SK-N-SH (cell line): ENCODE measurements around the gene CCDC106. TPM values are rescaled to one million over a fixed set of nuclear protein-coding genes. Genes with fewer than 3 reads are reported as not detected.
A peak's percentile ranks its signal among the peaks of the same experiment; 100 is the strongest.

Experiments used
- CTCF ChIA-PET: fragments of 300-600, 350-600 bp; formaldehyde crosslinking; extraction: SDS; loops from one replicate; lab custom pipeline; 2021; lab: Yijun Ruan, JAX
- POLR2A ChIA-PET: fragments of 350-600 bp; sonication (Branson Sonifier 250); formaldehyde crosslinking; extraction: SDS; loops from one replicate; lab custom pipeline; 2020; ENCODE audit warnings: antibody characterized with exemption, inconsistent platforms; lab: Yijun Ruan, JAX
- DNase-seq: peaks from one replicate; pipeline ENCODE4 v3.0.0; 2012
- H2AFZ ChIP-seq: fragments of 200-600 bp; sonication (generic); 2 replicates; pipeline ENCODE4 v1.8.1; 2016; ENCODE audit warnings: antibody characterized with exemption, mild to moderate bottlenecking, low read depth
- H3F3A ChIP-seq: fragments of 200-600 bp; sonication (generic); replicated peaks from 2 replicates; pipeline ENCODE3; 2016; ENCODE audit warnings: antibody characterized with exemption, mild to moderate bottlenecking; ENCODE audit not compliant: insufficient read depth
- H3K27ac ChIP-seq, 2 experiments: fragments of 200-500 bp in 1 of 2; fragments of 200-600 bp in 1 of 2; sonication (Bioruptor generic) in 1 of 2; sonication (generic), shearing (Covaris generic) in 1 of 2; 2 replicates each; pipeline versions ENCODE4 v1.5.1 to v1.6.1; 2014 to 2016; ENCODE audit warnings: low read depth in 2 of 2, inconsistent platforms in 1 of 2, low read length in 1 of 2, mild to moderate bottlenecking in 1 of 2, mixed read lengths in 1 of 2
- H3K27me3 ChIP-seq: fragments of 200-600 bp; sonication (generic), shearing (Covaris generic); 2 replicates; pipeline ENCODE4 v1.6.1; 2016; ENCODE audit warnings: mixed run types; ENCODE audit not compliant: insufficient read depth
- H3K36me3 ChIP-seq, 2 experiments: fragments of 200-500 bp in 1 of 2; fragments of 200-600 bp in 1 of 2; sonication (Bioruptor generic) in 1 of 2; sonication (generic) in 1 of 2; replicated peaks in 1 of 2; 2 replicates each; pipeline versions ENCODE3 to v1.5.1; 2014 to 2016; ENCODE audit warnings: low read length in 1 of 2, mild to moderate bottlenecking in 1 of 2; ENCODE audit not compliant: insufficient read depth in 2 of 2, control insufficient read depth in 1 of 2
- H3K4me1 ChIP-seq, 2 experiments: fragments of 200-500 bp in 1 of 2; fragments of 200-600 bp in 1 of 2; sonication (Bioruptor generic) in 1 of 2; sonication (generic), shearing (Covaris generic) in 1 of 2; 2 replicates each; pipeline versions ENCODE4 v1.5.1 to v1.6.1; 2014 to 2016; ENCODE audit warnings: low read depth in 1 of 2, low read length in 1 of 2, mixed run types in 1 of 2; ENCODE audit not compliant: insufficient read depth in 2 of 2, control insufficient read depth in 1 of 2
- H3K4me2 ChIP-seq: fragments of 200-600 bp; sonication (generic), shearing (Covaris generic); 2 replicates; pipeline ENCODE4 v1.6.1; 2017; ENCODE audit warnings: mixed run types
- H3K4me3 ChIP-seq, 2 experiments: fragments of 200-500 bp in 1 of 2; fragments of 200-600 bp in 1 of 2; sonication (Bioruptor generic) in 1 of 2; sonication (generic), shearing (Covaris generic) in 1 of 2; 2 replicates each; pipeline versions ENCODE4 v1.5.1 to v1.8.1; 2014 to 2016; ENCODE audit warnings: low read depth in 2 of 2, inconsistent platforms in 1 of 2, low read length in 1 of 2, mild to moderate bottlenecking in 1 of 2, mixed read lengths in 1 of 2, moderate library complexity in 1 of 2
- H3K79me2 ChIP-seq: fragments of 200-600 bp; sonication (generic); 2 replicates; pipeline ENCODE4 v1.8.1; 2017; ENCODE audit warnings: mild to moderate bottlenecking; ENCODE audit not compliant: insufficient read depth
- H3K9ac ChIP-seq: fragments of 200-600 bp; sonication (generic); 2 replicates; pipeline ENCODE4 v1.6.1; 2017; ENCODE audit warnings: mixed run types
- H3K9me2 ChIP-seq: fragments of 200-600 bp; sonication (generic); 2 replicates; pipeline ENCODE4 v1.6.1; 2017; ENCODE audit warnings: mixed run types
- H3K9me3 ChIP-seq: fragments of 200-600 bp; sonication (generic); 2 replicates; pipeline ENCODE4 v1.6.1; 2017; ENCODE audit warnings: mixed run types, mild to moderate bottlenecking, moderate library complexity
- H4K20me1 ChIP-seq: fragments of 200-600 bp; sonication (generic); 2 replicates; pipeline ENCODE4 v1.6.1; 2017; ENCODE audit warnings: mild to moderate bottlenecking, mixed run types; ENCODE audit not compliant: insufficient read depth
- CHD2 ChIP-seq: fragments of 150-350 bp; IDR thresholded peaks from 2 replicates; pipeline ENCODE4 v1.6.1; 2018; ENCODE audit warnings: low read length; ENCODE audit not compliant: partially characterized antibody
- ELF1 ChIP-seq: IDR thresholded peaks from 2 replicates; pipeline ENCODE4 v1.4.0; 2012
- FOXJ3 ChIP-seq: sonication (generic); formaldehyde crosslinking; IDR thresholded peaks from 2 replicates; pipeline ENCODE4 v1.5.1; 2020; ENCODE audit warnings: mild to moderate bottlenecking, missing genetic modification reagents
- FOXM1 ChIP-seq: IDR thresholded peaks from 2 replicates; pipeline ENCODE4 v1.4.0; 2012; ENCODE audit warnings: low read depth, mild to moderate bottlenecking
- GABPA ChIP-seq: IDR thresholded peaks from 2 replicates; pipeline ENCODE4 v1.4.0; 2012; ENCODE audit warnings: low read depth, mild to moderate bottlenecking
- GATA2 ChIP-seq: sonication (generic); formaldehyde crosslinking; IDR thresholded peaks from 2 replicates; pipeline ENCODE4 v1.5.0; 2020; ENCODE audit warnings: mild to moderate bottlenecking, missing genetic modification reagents
- MAX ChIP-seq: IDR thresholded peaks from 2 replicates; pipeline ENCODE4 v1.4.0; 2012; ENCODE audit warnings: low read depth
- MXI1 ChIP-seq: IDR thresholded peaks from 2 replicates; pipeline ENCODE4 v1.6.1; 2012; ENCODE audit warnings: mild to moderate bottlenecking, low read depth, low read length, improper control_type of control experiment
- NRF1 ChIP-seq: IDR thresholded peaks from 2 replicates; pipeline ENCODE4 v1.6.1; 2012; ENCODE audit warnings: low read depth, mild to moderate bottlenecking, low read length
- PBX3 ChIP-seq: IDR thresholded peaks from 2 replicates; pipeline ENCODE4; 2012
- POLR2AphosphoS5 ChIP-seq: IDR thresholded peaks from 2 replicates; pipeline ENCODE4 v1.6.1; 2012; ENCODE audit warnings: low read depth, low read length
- RAD21 ChIP-seq: IDR thresholded peaks from 2 replicates; pipeline ENCODE4 v1.6.1; 2012; ENCODE audit warnings: mild to moderate bottlenecking, low read length
- RCOR1 ChIP-seq: fragments of 150-350 bp; IDR thresholded peaks from 2 replicates; pipeline ENCODE4 v1.6.1; 2017; ENCODE audit warnings: antibody characterized with exemption, low read length
- REST ChIP-seq: IDR thresholded peaks from 2 replicates; pipeline ENCODE4 v1.6.1; 2012; ENCODE audit warnings: mild to moderate bottlenecking, low read depth, low read length, moderate library complexity
- RFX5 ChIP-seq: IDR thresholded peaks from 2 replicates; pipeline ENCODE4 v1.6.1; 2012; ENCODE audit warnings: mild to moderate bottlenecking, improper control_type of control experiment, low read length
- SIN3A ChIP-seq: IDR thresholded peaks from 2 replicates; pipeline ENCODE4 v1.6.1; 2012; ENCODE audit warnings: low read depth, mild to moderate bottlenecking, low read length, moderate library complexity, borderline replicate concordance
- SMC3 ChIP-seq: IDR thresholded peaks from 2 replicates; pipeline ENCODE4 v1.6.1; 2012; ENCODE audit warnings: low read depth, low read length, improper control_type of control experiment
- TAF1 ChIP-seq: IDR thresholded peaks from 2 replicates; pipeline ENCODE4 v1.6.1; 2012; ENCODE audit warnings: low read depth, mild to moderate bottlenecking, low read length, moderate library complexity, borderline replicate concordance
- USF1 ChIP-seq: IDR thresholded peaks from 2 replicates; pipeline ENCODE4 v1.4.0; 2012; ENCODE audit warnings: low read depth, borderline replicate concordance
- USF2 ChIP-seq: fragments of 150-350 bp; IDR thresholded peaks from 2 replicates; pipeline ENCODE4 v1.6.1; 2017; ENCODE audit warnings: antibody characterized with exemption, low read length, low read depth, borderline replicate concordance
- YY1 ChIP-seq: IDR thresholded peaks from 2 replicates; pipeline ENCODE4 v1.4.0; 2012; ENCODE audit warnings: low read depth, mild to moderate bottlenecking
- WGBS: methylation state at CpG from one replicate; pipeline ENCODE4 v1.1.6; 2017; ENCODE audit warnings: low lambda C conversion rate; 5-methylcytosine and 5-hydroxymethylcytosine counted together
- polyA plus RNA-seq, 3 experiments: library from polyadenylated mRNA; depleted of rRNA; stranded (reverse); fragments of >200 nt; gene quantifications; 2 replicates each; pipeline ENCODE4 v1.2.3, GENCODE V29; 2012

Gene CCDC106
- polyA plus RNA-seq, 1 of the 3 experiments (the other 2 are of a cell fraction), result 27.1 TPM

- ChIA-PET POLR2A (interaction anchor here (0.5 to 1.5 kb wide), 8 partner anchors 12 to 316 kb away, joined by 3 to 5 read pairs (median 4); partner anchors contain the start of genes KMT5C, ZNF524, ZNF581 and ZNF628), CTCF (interaction anchor here (0.6 to 3.9 kb wide), 15 partner anchors 10 to 271 kb away, joined by 3 to 36 read pairs (median 4); partner anchors contain the start of genes TMEM238, ZNF579 and ZNF581)
- Histone ChIP-seq H3K9me3 (no peaks in the 10 kb centered on the region), H3F3A (peaks cover 5% of the 10 kb centered on the region), H3K4me3 (peak within 1 kb of the TSS; percentile 92 to 96), H3K4me1 (peaks cover 14 to 27% of the 10 kb centered on the region in 2 experiments; a peak in 3 of 4 replicates), H3K79me2 (peaks cover 51% of the 10 kb centered on the region), H4K20me1 (peaks cover 47% of the 10 kb centered on the region), H3K4me2 (peak within 1 kb of the TSS; percentile 99), H3K9ac (peak within 1 kb of the TSS; percentile 99), H3K27me3 (no peaks in the 10 kb centered on the region), H3K9me2 (no peaks in the 10 kb centered on the region), H3K36me3 (peaks cover 20 to 34% of the 10 kb centered on the region in 2 experiments), H3K27ac (peak within 1 kb of the TSS; percentile 99 to 100), H2AFZ (peak within 1 kb of the TSS; percentile 83)
- DNase-seq, result peak; percentile 97
- under 1% methylated on average over 51 of the region's 95 CpGs for WGBS
- no peak for TF ChIP-seq RFX5
- peak; percentile 91 for TF ChIP-seq YY1
- no peak for TF ChIP-seq FOXM1
- TF ChIP-seq TAF1, result peak; percentile 76; the same call in 1 of the 2 replicates
- TF ChIP-seq USF1, result peak; percentile 85
- TF ChIP-seq RCOR1, result no peak
- peak; percentile 82 for TF ChIP-seq GABPA
- TF ChIP-seq POLR2AphosphoS5, result no peak; the same call in none of the 2 replicates
- peak; percentile 84 for TF ChIP-seq MAX
- TF ChIP-seq USF2, result peak; percentile 49
- TF ChIP-seq FOXJ3 (CRISPR knock-in tag), result no peak
- 0 out of 2 replicates have a peak, but pooled peaks have one; percentile 37 for TF ChIP-seq SIN3A
- no peak for TF ChIP-seq SMC3
- peak; percentile 85 for TF ChIP-seq ELF1
- no peak for TF ChIP-seq RAD21
- peak; percentile 97 for TF ChIP-seq MXI1
- no peak for TF ChIP-seq CHD2
- no peak; the same call in 1 of the 2 replicates for TF ChIP-seq PBX3
- TF ChIP-seq GATA2, result no peak
- TF ChIP-seq REST, result no peak
- peak; percentile 82 for TF ChIP-seq NRF1
- TF ChIP-seq, all 33 proteins: peak for 10
Observed at GRCh38 chr19:55654868-55655647, 7.0 kb downstream of the CCDC106 start, which contains the start of gene U2AF2. Gene U2AF2, plus strand, starts transcription at chr19:55655035. Its CDS starts 70 bp downstream, at chr19:55655105.
